ENCODE measurements around the gene CYP2C18. TPM values are rescaled to one million over a fixed set of nuclear protein-coding genes. Genes with fewer than 3 reads are reported as not detected.
"Not testable (repeated sequence)": the region's sequence is repeated elsewhere in the genome, so short reads cannot be mapped to it uniquely, and the experiment has no call there.

Gene CYP2C18
- total RNA-seq: under 1 TPM in 1 of 2 donors, not detected in 1; 0.40 TPM

DNA sequence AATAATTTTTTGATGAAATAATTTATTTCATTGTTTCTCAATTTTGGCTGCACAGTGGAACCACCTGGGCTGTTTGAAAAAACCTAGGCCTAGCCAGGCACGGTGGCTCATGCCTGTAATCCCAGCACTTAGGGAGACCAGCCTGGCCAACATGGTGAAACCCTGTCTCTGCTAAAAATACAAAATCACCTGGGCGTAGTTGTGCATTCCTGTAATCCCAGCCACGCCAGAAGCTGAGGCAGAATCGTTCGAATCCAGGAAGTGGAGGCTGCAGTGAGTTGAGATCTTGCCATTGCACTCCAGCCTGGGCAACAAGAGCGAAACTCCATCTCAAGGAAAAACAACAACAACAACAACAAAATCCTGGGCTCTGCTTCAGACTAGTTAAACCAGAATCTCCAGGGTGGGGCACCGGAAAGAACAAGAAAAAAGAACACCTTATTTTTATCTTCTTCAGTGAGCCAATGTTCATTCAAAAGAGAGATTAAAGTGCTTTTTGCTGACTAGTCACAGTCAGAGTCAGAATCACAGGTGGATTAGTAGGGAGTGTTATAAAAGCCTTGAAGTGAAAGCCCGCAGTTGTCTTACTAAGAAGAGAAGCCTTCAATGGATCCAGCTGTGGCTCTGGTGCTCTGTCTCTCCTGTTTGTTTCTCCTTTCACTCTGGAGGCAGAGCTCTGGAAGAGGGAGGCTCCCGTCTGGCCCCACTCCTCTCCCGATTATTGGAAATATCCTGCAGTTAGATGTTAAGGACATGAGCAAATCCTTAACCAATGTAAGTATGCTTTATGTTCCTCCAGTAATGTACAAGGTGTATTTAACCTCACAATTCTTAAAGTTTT is at the start of gene CYP2C18:
Gene CYP2C18 (plus strand): TSS at position 516 of the 841 bp plus-strand sequence. CDS start 91 bp downstream, at position 607.
- no peaks in the 10 kb centered on the region for H3K4me1 Mint-ChIP-seq
- no peak within 1 kb of the TSS for H3K27ac Mint-ChIP-seq
- no peaks in the 10 kb centered on the region for H3K9me3 Mint-ChIP-seq
- H3K36me3 Mint-ChIP-seq (ENCODE audit: low read depth): no peaks in the 10 kb centered on the region
- ATAC-seq (replicated peaks): no peak
- no peak within 1 kb of the TSS for H3K4me3 Mint-ChIP-seq
- H3K27me3 Mint-ChIP-seq: peaks cover 8% of the 10 kb centered on the region

DNA sequence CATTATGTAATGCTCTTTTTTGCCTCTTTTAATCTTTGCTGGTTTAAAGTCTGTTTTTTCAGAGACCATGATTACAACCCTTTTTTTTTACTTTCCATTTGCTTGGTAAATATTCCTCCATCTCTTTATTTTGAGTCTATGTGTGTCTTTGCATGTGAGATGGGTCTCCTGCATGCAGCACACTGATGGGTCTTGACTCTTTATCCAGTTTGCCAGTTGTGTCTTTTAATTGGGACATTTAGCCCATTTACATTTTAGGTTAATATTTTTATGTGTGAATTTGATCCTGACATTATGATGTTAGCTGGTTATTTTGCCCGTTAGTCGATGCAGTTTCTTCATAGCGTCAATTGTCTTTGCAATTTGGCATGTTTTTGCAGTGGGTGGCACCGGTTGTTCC is 45.4 kb upstream of the CYP2C18 start:
- not testable (repeated sequence) for H3K27me3 Mint-ChIP-seq; H3K27ac Mint-ChIP-seq; H3K4me3 Mint-ChIP-seq; H3K36me3 Mint-ChIP-seq (ENCODE audit: low read depth); H3K4me1 Mint-ChIP-seq; ATAC-seq (replicated peaks); H3K9me3 Mint-ChIP-seq

DNA sequence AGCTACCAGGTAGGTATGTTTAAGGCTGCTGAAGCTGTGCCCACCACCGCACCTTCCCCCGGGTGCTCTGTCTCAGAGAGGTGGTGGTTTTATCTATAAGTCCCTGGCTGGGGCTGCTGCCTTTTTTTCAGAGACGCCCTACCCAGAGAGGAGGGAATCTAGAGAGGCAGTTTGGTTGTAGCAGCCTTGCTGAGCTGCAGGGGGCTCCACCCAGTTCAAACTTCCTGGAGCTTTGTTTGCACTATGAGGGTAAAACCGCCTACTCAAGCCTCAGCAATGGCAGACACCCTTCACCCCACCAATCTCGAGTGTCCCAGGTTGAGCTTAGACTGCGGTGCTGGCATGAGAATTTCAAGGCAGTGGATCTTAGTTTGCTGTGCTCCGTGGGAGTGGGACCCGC is 43.6 kb upstream of the CYP2C18 start:
- H3K27me3 Mint-ChIP-seq: peaks cover 8% of the 10 kb centered on the region
- H3K4me1 Mint-ChIP-seq: no peaks in the 10 kb centered on the region
- no peak overlapping the region for H3K4me3 Mint-ChIP-seq
- peaks cover 10% of the 10 kb centered on the region for H3K9me3 Mint-ChIP-seq
- H3K36me3 Mint-ChIP-seq (ENCODE audit: low read depth): no peaks in the 10 kb centered on the region
- H3K27ac Mint-ChIP-seq: no peak overlapping the region
- ATAC-seq (replicated peaks): no peak

DNA sequence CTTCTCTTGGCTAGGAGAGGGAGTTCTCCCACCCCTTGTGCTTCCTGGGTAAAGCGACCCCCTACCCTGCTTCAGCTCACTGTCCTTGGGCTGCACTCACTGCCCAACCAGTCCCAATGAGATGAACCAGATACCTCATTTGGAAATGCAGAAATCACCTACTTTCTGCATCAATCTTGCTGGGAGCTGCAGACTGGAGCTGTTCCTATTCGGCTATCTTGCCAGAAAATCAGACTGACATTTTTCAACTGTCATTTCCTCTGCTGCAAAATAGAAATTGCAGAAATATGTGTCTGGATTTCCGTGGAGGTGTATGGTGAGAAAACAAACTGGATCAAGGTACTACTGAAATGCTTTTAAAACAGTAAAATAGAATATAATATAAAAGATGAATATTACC is 43.0 kb upstream of the CYP2C18 start:
- no peaks in the 10 kb centered on the region for H3K36me3 Mint-ChIP-seq (ENCODE audit: low read depth)
- H3K4me1 Mint-ChIP-seq: no peaks in the 10 kb centered on the region
- peaks cover 8% of the 10 kb centered on the region for H3K27me3 Mint-ChIP-seq
- no peak for ATAC-seq (replicated peaks)
- H3K9me3 Mint-ChIP-seq: peaks cover 10% of the 10 kb centered on the region
- no peak overlapping the region for H3K27ac Mint-ChIP-seq
- no peak overlapping the region for H3K4me3 Mint-ChIP-seq

- no peaks in the 10 kb centered on the region for H3K4me1 Mint-ChIP-seq
- peaks cover 10% of the 10 kb centered on the region for H3K9me3 Mint-ChIP-seq
- no peak overlapping the region for H3K4me3 Mint-ChIP-seq
- ATAC-seq (replicated peaks): no peak
- H3K27ac Mint-ChIP-seq: no peak overlapping the region
- H3K36me3 Mint-ChIP-seq (ENCODE audit: low read depth): no peaks in the 10 kb centered on the region
- peaks cover 8% of the 10 kb centered on the region for H3K27me3 Mint-ChIP-seq
Observed at GRCh38 chr10:94641480-94641879, 42.0 kb upstream of the CYP2C18 start.

GRCh38 chr10:94644352-94644751 is 39.2 kb upstream of the CYP2C18 start:
- Mint-ChIP-seq H3K4me1 (no peaks in the 10 kb centered on the region), H3K9me3 (no peaks in the 10 kb centered on the region), H3K36me3 (ENCODE audit: low read depth) (no peaks in the 10 kb centered on the region), H3K27me3 (peaks cover under 1% of the 10 kb centered on the region), H3K4me3 (no peak overlapping the region), H3K27ac (no peak overlapping the region)
- no peak for ATAC-seq (replicated peaks)

DNA sequence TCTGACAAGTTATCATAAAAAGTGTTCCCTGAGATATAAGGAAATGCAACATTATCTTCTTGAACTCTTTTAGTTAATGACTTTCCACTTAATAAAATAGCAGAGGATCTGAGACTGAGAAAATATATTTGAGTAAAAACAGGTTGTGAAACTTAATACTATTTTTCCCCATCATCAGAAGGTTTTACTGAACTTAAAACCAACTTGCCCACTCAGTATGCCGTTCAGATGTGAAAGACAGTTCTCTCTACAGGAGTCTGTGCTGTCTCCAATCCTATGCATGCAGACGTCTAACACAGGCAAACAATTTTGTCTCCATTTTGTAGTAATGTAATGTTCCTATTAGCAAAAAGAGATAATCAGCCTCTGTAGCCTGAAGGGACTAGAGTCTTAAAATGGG is 38.2 kb upstream of the CYP2C18 start:
- no peaks in the 10 kb centered on the region for H3K9me3 Mint-ChIP-seq
- no peaks in the 10 kb centered on the region for H3K36me3 Mint-ChIP-seq (ENCODE audit: low read depth)
- peaks cover 6% of the 10 kb centered on the region for H3K27me3 Mint-ChIP-seq
- no peaks in the 10 kb centered on the region for H3K4me1 Mint-ChIP-seq
- no peak overlapping the region for H3K4me3 Mint-ChIP-seq
- H3K27ac Mint-ChIP-seq: no peak overlapping the region
- ATAC-seq (replicated peaks): no peak

- not testable (repeated sequence) for H3K36me3 Mint-ChIP-seq (ENCODE audit: low read depth); H3K27me3 Mint-ChIP-seq; H3K4me3 Mint-ChIP-seq; H3K9me3 Mint-ChIP-seq; ATAC-seq (replicated peaks); H3K27ac Mint-ChIP-seq; H3K4me1 Mint-ChIP-seq
Observed at GRCh38 chr10:94655201-94655600, 28.3 kb upstream of the CYP2C18 start.

DNA sequence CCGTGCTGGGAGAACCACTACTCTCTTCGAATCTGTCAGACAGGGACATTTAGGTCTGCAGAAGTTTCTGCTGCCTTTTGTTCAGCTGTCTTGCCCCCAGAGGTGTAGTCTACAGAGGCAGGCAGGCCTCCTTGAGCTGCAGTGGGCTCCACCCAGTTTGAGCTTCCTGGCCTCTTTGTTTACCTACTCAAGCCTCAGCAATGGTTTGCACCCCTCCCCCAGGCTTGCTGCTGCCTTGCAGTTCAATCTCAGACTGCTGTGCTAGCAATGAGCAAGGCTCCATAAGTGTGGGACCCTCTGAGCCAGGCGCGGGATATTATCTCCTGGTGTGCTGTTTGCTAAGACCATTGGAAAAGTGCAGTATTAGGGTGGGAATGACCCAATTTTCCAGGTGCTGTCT is 20.5 kb upstream of the CYP2C18 start:
- not testable (repeated sequence) for H3K27ac Mint-ChIP-seq; H3K4me1 Mint-ChIP-seq; ATAC-seq (replicated peaks); H3K4me3 Mint-ChIP-seq; H3K9me3 Mint-ChIP-seq; H3K36me3 Mint-ChIP-seq (ENCODE audit: low read depth)
- peaks cover 12% of the 10 kb centered on the region for H3K27me3 Mint-ChIP-seq

GRCh38 chr10:94666391-94667102 is 17.0 kb upstream of the CYP2C18 start:
- ATAC-seq (replicated peaks): no peak
- Mint-ChIP-seq H3K27me3 (peaks cover 9% of the 10 kb centered on the region), H3K36me3 (ENCODE audit: low read depth) (no peaks in the 10 kb centered on the region), H3K9me3 (peaks cover 8% of the 10 kb centered on the region), H3K4me1 (no peaks in the 10 kb centered on the region), H3K4me3 (no peak overlapping the region), H3K27ac (no peak overlapping the region)

DNA sequence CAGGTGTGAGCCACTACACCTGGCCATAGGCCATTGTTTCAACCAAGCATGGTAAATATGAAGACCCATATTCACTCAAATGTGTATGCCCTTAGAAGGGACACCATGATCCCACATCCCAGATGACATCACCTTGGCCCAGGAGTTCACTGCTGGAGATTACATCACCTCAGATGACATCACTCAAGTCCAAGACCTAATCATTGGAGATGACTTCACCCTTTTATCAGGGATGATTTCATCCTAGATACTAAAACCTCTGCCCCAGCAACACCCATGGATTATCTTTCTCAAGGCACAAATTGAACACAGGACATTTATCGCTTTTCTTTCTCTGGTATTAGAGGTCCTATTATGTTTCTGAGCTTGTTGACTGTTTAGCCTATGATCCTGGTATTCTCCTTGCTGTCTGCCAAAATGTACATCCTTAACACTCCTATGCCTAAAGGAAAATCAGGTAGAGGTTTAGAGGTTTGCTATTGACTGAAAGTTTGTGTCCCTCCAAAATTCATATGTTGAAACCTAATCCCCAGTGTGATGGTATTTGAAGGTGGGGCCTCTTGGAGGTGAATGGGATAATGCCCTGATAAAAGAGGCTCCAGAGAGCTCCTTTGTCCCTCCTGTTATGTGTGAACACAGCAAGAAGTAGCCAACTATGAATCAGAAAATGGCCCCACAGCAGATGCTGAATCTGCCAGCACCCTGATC is 9.8 kb upstream of the CYP2C18 start:
- Mint-ChIP-seq H3K27ac (no peak overlapping the region), H3K4me1 (no peaks in the 10 kb centered on the region), H3K4me3 (no peak overlapping the region), H3K36me3 (ENCODE audit: low read depth) (no peaks in the 10 kb centered on the region), H3K27me3 (peaks cover 10% of the 10 kb centered on the region), H3K9me3 (peaks cover 7% of the 10 kb centered on the region)
- ATAC-seq (replicated peaks): no peak

DNA sequence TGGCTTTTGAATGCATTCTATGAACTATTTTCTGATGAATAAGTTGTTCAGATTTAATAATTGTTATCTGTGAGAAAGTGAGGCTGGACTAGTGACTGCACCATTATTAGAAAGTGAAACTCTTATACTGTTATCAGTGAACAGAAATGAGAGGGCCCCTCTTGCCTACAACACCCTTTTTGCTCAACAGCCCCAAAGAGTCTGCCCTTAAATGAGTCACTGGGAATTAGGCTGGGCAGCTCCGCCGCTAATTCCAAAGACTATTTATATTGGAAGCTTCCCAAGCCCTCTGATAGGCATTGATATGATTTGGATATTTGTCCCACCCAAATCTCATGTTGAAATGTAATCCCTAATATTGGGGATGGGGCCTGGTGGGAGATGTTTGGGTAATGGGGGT is 7.0 kb upstream of the CYP2C18 start:
- peaks cover 4% of the 10 kb centered on the region for H3K9me3 Mint-ChIP-seq
- peaks cover 10% of the 10 kb centered on the region for H3K27me3 Mint-ChIP-seq
- no peak for ATAC-seq (replicated peaks)
- no peak overlapping the region for H3K27ac Mint-ChIP-seq
- no peaks in the 10 kb centered on the region for H3K36me3 Mint-ChIP-seq (ENCODE audit: low read depth)
- H3K4me1 Mint-ChIP-seq: no peaks in the 10 kb centered on the region
- H3K4me3 Mint-ChIP-seq: no peak overlapping the region

DNA sequence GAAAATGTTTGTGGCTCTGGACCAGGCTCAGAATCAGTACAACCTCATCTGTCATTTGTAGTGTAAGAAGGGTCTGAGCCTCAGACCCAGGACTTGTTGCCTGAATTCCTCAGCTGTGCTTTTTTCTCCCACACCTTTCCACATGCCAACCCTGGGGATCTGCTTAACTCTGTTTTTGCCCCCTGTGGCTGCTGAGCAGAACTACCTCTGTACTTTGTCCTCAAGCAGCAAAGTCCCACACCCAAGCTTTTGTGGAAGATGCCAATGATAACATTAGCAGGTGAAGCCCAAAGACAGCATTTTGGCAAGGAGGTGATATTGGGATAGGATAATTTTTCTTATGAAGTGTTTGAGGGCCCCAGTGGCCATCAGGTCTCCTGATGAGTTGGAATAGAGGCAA is 5.8 kb upstream of the CYP2C18 start:
- Mint-ChIP-seq H3K4me3 (no peak overlapping the region), H3K36me3 (ENCODE audit: low read depth) (no peaks in the 10 kb centered on the region), H3K27ac (no peak overlapping the region), H3K4me1 (no peaks in the 10 kb centered on the region), H3K27me3 (peaks cover 10% of the 10 kb centered on the region), H3K9me3 (peaks cover 4% of the 10 kb centered on the region)
- no peak for ATAC-seq (replicated peaks)

DNA sequence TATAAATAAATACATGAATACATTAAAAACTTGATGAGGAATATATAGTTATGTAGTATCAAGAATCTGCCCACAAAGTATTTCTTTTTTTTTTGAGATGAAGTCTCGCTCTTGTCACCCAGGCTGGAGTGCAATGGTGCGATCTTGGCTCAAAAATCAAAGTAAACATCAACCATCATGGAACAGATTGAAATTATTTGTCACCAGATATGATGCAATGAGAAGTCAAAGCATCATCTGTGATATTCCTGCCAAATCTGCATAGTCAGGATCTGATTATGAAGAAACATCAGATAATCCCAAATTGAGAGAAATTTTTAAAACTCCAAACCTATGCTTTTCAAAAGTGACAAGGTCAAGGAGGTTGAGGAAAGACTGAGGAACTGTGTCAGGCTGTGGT is 5.1 kb upstream of the CYP2C18 start:
- no peaks in the 10 kb centered on the region for H3K4me1 Mint-ChIP-seq
- peaks cover 4% of the 10 kb centered on the region for H3K9me3 Mint-ChIP-seq
- H3K27ac Mint-ChIP-seq: no peak overlapping the region
- no peak overlapping the region for H3K4me3 Mint-ChIP-seq
- no peaks in the 10 kb centered on the region for H3K36me3 Mint-ChIP-seq (ENCODE audit: low read depth)
- no peak for ATAC-seq (replicated peaks)
- H3K27me3 Mint-ChIP-seq: peaks cover 10% of the 10 kb centered on the region

DNA sequence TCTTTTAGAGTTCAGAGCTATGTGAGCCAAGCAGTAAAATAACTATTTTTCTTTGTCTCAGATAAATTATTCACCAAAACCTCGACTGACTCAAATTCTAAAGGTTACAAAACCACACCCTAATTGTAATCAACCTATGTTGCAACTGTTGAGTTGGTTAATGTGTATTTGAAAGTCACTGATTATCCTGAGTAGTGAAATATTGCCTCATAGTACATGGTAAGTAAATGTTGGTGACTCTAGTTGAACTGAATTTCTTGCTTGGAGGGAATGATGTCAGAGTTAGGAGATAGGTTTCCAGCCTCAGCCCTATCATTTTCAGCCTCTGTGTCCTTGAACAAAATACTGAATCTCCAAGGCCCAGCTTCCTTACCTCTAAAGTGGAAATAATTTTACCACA is 3.0 kb upstream of the CYP2C18 start:
- peaks cover 7% of the 10 kb centered on the region for H3K27me3 Mint-ChIP-seq
- ATAC-seq (replicated peaks): no peak

More for the DNA sequence above, 3.0 kb upstream of the CYP2C18 start:
- Mint-ChIP-seq H3K27ac (no peak overlapping the region), H3K4me3 (no peak overlapping the region), H3K36me3 (ENCODE audit: low read depth) (no peaks in the 10 kb centered on the region), H3K9me3 (no peaks in the 10 kb centered on the region), H3K4me1 (no peaks in the 10 kb centered on the region)

All from activated T-helper 17 cell treated with anti-CD3 and anti-CD28 coated beads, Interleukin-2, amount 50 U/mL, for 72 hours (primary cell).